Fibroblast of skin of right quadriceps (primary cell): Measurements from ENCODE around the gene NCAM1.
"Not testable (repeated sequence)": the region's sequence is repeated elsewhere in the genome, so short reads cannot be mapped to it uniquely, and the experiment has no call there.

Experiments
- DNase-seq: peaks from one replicate; pipeline ENCODE4 v3.0.0-alpha.2; 2013

Gene NCAM1

DNA sequence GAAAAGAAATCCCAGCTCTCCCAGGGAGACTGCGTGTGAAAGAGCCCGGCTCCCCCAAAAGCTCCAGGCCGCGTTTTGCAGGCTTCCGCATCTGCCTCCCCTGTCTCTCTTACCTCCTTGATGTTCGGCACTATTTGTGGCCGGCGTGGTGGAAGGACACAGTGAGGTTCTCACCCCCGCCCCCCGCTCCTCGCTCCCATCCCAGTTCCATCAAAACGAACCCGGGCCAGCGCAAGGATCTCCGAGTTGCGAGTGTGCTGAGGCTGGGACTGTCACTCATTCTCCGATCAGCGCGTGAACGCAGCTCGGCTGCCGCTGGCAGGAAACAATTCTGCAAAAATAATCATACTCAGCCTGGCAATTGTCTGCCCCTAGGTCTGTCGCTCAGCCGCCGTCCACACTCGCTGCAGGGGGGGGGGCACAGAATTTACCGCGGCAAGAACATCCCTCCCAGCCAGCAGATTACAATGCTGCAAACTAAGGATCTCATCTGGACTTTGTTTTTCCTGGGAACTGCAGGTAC, at the start of gene NCAM1:
Gene NCAM1, plus strand, starts transcription at position 275 of the 523 bp plus-strand sequence.
- peak; percentile 95 for DNase-seq

DNA sequence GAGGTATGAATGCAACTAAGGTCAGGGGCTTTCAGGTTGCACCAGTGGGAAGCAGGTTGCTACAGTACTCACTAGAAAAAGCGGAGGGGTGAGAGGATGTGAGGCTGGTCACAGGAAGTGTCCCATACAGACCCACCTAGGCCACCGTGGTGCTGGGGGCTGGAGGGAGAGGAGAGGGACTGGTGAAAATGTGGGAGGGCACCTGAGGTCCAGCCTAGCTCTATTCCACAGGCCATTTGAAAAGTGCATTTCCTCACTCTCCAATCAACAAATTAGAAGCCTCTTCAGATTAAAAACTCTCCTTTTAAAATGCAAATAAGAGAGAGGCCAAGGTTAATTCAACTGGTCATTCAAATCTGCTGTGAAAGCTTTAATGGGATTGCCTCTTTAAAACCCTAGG, 38.6 kb upstream of the NCAM1 start:
- no peak for DNase-seq

DNA sequence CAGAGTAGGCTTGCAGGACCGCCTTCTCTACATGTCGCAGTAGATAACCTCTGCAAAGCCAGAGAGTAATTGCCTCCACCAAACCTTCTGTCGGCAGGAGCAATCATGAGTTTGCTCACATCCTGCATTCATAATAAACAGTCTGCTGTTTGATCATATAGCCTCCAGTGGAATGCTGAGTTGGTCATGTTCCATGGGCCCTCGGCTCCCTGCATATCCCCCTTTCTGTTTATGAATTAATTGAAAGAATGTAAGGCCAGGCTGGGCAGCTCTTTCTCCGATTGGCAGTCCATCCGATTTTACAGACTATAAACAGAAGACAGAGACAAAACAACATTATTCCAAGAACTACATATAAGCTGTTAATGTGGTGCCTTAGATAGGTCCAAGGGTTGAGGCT, 36.4 kb upstream of the NCAM1 start:
- not testable (repeated sequence) for DNase-seq

DNA sequence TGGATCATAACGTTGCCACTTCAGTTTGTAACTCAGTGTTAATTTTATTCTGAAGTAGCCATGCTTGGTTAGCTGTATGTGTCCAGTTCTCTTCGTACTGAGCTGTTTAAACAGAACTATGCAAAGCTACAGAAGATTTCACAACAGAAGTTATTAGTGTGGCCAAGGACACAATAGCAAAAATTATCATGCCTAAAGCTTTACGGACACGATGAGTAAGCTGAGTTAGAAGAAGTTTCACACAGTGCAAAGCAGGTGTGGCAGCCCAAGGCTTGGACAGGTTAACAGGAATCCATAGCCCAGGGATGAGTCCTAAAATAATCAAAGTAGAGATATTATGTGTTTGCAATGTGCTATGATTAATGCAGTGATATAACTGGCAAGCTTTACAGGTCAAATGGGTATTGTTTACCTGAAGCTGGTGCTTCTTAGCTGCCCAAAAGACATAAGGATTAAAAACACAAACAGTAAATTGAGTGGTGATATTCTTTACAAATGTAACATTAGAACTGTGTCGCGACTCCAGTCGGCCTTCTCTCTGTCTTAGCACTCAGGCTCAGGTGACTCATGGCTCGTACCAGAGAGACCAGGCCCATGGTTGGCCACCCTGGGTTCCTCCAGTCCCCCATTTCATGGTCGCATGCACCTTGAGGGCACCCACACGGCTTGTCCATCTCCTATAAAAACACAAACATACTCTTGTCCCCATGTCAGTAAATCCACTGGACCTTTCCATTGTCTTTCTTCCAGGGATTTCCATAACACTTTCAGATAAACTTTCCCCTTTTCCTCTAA, 35.5 kb upstream of the NCAM1 start:
- DNase-seq = no peak

DNA sequence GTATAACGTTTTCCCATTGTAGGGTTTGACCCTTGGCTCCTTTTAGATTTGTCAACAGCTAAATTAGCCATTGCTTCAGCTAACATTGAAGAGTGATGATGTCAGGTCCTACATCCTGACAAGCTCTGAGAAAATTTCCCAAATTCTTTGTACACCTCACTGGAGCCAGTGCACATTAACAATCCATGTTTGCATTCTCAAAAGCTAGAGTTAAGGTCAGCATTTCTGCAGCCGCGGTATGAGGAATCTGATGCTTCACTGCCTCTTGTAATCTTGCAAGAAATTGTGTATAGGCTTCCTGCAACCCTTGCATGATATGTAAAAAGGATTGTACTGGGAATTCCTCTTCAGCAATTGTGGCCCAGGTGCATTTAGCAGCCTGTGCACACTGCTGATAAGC, 33.1 kb upstream of the NCAM1 start:
- no peak for DNase-seq

DNA sequence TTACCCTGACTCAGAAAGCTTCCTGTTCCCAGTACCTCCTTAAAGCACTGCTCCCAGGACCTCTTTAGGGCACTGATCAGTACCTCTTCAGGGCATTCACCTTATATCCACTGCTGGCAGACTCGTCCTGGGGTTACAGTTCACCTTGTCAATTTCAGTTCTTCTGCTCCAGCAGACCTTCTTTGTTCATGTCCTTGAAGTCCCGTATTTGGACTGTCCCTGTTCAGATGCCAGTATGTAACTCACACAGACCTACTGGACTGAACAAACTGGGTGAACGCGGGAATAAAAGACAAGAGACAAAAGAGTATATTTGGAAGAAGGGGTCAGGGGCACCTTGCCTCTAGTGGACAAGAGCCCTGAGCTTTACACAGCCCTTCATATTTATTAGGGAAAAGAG, 31.8 kb upstream of the NCAM1 start:
- no peak for DNase-seq

DNA sequence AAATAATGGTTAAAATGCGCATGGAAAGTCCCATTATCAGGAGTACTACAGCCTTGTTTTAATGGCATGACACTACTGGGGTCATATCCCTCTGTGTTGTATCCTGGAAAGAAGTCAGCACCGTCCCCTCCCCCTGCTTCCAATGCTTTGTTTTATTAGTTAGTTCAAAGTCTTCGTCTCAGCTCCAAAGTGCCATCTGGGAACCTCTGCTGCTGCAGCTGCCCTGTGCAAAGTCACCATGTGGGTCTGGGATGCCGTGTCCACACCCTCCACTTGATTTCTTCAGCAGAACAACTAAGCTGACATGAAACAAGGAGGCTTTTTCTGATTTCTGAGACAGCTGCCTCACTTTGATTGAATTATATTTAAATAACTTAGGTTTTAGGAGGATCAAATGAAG, 29.5 kb upstream of the NCAM1 start:
- no peak for DNase-seq

DNA sequence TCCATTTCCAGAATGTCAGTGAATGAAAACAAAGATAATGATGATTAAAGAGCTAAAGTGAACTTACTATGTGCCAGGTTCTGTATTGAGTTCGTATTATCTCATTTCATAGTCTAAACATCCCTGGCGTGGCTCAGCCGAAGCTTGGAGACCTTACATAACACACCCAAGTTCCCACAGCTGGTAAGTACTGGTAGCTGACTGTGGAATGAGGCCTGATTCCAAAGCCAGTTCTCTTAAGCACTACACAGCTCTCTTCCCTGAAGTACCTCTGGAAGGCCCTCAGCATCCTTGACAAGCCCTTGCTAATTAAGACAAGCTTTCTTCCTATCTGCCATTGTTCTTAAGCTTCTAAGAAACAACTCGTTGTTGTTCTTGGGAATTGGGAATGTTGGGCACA, 28.6 kb upstream of the NCAM1 start:
- DNase-seq = no peak

DNA sequence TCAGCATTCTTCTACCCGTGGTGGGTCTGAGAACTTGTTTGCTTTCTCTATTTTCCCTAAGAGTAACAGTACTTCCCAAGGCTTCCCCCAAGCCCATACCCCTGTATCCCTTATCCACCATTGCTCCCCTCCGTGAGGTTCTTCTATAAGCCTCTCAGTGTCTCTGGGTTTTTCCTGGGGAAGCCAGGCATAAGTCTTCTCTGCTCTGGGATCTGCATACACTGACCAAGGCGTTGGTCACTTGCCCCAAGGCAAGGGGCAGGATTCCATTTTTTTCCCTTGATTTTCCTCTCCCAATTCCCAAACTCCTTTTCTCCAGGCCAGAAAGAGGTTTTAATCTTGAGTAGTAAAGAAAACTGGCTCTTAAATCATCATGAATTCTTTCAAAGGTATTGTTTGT, 27.2 kb upstream of the NCAM1 start:
- DNase-seq = no peak

DNA sequence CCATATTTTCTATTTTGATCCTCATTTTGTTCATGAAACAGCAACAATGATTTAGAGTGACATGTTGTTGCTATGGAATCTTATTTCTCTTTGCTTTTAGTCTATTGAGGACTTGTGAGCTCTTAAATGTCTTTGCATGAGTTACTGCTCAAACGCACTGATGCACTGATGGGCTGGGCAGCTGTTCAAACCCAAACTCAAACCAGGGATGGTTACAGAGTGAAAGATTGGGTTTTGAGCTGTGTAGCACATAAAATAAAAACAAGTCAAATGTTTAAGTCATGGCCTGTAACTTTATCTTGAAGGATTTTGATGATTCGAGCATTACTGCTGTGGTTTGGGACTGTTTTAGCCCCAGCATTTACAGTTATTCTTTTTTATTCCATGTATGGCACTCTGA, 20.1 kb upstream of the NCAM1 start:
- no peak for DNase-seq

DNA sequence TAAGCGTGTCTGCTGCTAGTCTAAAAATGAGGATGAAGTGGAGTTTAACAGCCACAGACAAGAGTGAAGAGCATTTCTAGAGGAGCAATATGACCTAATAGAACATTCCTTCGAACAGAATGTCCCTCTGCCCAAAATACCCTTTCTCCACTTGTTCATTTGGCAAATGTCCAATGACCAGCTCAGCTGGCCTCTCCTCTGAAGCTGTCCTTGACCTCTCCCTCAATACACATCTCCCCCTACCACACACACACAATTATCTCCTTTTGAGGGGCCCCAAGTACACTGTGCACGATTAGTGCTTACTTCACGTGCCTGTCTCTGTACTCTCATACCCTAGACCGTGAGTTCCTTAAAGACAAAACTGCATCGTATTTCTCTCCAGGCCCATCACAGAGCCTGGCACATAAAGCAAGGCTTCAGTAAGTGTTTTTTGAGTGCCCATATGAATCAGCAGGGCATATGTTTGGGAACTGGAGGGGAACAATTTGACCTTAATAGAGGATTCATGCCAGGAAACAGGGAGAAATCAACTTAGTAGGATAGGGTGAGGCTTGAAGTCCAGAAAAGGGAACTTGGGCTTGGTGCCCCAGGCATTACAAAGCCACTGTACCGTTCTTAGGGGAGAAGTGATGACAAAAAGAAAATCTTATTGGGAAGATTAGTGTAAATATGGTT, 18.1 kb upstream of the NCAM1 start:
- no peak for DNase-seq

DNA sequence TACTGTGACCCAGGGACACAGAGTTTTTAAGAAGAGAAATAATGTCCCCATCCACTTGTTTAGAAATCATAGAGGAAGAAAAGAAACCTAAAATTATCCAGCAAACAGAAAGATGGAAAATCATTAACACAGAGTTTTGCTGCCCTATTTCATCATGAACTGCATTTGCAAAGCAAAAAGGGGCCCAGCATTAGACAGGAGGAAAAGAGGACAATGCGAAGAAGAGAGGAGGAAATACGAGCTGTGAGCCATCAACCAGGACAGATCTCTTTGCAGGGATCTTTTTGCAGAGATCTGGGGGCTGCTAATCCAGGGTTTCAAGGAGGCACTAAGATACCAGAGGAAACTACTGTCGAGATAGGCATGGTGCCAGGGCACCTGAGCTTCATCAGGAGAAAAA, 14.4 kb upstream of the NCAM1 start:
- DNase-seq = no peak

DNA sequence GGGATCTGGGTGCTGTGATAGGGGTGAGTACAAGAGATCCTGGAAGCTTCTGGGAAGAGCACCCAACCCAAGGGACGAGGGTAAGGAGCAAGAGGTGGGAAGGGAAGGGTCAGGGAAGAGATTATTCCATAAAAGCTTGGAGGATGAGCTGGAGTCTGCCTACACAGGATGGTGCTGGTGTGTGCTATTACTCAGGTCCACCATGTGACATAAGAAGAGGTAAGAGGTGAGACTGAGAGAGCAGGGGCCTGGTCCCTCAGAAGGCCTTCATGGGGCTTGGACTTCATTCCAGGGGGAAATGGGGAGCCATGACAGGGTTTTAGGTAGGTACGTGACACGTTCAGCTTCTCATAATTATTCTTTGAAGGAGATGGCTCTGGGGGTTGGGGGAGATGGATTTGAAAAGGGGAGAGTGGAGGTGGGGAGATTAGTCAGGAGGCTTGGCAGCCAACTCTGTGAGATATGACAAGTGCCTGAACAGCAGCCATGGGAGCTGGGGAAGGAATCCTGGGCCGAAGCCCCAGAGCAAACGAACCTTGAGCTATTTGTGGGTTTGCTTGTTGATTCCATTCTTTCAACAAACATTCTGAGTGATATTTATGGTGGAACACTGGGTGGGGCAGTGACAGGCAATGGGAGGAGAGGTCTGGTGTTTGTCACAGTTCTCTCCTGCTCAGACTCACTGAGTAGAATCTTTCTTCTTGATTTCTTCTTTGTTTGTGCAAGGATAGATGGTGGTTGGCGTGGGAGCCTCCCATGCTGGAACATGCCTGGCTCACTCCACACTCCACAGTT, 11.2 kb upstream of the NCAM1 start:
- DNase-seq = no peak

DNA sequence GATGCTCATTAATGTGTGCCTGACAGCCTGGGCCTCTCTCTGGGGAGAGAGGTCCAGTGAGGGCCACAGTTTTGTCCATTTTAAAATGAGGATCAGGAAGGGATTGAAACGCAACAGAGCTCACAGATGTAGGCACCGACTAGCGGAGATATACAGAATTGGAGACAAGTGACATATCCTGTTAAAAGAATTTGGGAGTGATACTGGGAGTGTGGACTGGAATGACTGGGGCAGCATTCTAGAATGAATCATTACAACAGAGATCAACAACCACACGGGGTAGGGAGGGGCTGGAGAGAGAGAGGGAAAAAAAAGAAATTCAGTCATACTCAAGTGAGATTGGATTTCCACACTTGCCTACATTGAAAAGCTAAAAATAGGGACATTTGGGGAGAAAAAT, 2.5 kb upstream of the NCAM1 start:
- peak; percentile 69 for DNase-seq

DNA sequence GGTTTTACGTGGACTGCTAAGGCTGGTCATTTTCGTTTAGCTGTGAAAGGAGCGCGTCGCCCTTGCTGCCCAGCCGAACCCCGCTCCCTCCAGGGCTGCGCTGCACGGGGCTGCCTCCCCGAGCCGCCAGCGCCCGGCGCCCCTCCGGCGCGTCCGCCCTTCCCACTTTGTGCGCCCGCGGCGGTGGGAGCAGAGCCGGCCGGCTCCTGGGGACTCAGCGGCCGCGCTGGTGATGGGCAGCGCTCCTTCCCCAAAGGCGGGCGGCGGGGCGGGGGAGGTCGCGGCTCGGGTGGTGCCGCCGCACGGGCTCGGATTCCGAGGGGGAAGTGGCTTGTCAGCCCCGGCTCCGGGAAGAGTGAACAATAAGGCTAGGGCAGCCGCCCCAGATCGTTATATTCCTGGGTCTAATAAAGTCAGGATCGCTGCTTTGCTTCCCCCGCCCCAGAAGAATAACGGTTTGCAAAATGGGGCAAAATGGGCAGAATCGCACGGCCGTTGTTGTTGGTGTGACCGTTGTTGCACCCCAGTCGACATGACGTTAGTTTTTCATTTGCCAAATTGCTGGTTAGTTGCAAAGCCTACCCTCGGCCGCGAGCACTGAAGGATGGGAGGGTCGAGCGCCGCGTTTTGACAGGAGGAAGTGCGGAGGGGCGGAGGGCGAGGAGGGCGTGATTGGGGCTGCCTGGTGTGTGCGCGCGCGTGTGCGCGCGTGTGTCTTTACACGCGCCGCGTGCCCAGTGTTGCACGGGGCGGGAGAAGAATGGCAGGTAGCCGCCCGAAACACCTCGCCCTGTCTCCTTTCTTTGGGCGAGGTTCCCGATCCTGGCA, 745 bp downstream of the NCAM1 start:
- DNase-seq = no peak

DNA sequence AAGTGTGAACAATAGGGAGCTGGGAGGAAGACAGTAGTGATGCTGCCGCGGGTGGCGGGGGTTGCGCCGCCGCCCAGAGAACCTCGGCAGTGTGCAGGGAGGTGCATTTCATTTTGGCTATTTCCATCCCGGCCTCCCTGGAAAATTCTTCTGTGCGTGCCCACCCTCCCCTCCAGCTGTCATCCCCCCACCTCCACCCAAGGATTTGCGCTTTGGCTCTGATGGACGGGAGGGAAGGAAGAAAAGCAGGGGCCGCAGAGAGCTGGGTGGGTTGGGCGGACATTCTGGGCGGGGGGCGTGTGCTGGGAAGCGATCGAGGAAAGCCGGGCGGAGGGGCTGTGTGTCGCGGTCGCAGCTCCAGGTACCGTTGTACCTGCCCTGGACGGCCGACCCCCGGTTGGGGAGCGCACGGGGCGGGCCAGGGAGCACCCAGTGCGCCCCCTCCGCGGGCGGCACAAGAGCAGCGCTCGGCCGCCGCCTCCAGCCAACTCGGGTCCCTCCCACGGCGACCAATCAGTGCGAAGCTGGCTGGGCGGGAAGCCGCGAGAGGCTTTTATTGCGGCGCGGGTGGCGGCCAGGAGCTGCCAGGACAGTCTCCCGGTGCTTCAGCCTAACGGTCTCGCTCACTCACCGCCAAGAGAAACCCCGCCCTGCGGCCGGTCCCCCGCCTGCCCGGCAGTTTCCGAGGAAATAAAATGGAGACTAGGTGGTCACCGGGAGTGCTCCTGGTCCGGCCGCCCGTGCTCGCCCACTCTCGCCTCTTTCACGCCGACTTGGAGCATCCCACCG, 1.6 kb downstream of the NCAM1 start:
- DNase-seq = peak; percentile 61

DNA sequence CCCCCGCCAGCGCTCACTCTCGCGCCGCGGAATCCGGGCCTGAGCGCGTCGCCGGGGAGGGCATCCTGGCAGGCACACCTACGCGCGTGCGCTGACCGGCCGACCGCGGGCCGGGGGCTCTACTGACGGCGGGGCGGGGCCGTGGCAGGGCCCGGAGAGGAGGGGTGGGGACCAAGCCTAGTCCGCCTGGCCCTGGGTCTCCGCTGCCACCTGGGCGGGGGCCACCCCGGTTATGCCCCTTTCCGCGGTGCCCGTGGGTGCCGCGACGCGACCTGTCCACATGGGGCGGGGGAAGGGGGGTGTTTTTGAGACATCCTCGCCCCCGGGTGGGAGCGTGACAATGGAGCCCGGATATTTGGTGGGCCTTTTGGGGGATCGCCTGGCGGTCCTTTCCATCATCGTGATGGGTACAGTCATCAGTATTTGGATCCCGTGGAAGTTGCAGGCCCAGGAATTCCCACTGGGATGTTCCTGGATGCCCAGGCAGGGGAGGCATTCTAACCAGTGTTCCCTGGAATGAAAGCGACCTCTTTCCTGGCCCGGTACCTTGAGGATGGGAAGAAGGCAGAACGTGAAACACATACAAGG, 2.2 kb downstream of the NCAM1 start:
- no peak for DNase-seq

DNA sequence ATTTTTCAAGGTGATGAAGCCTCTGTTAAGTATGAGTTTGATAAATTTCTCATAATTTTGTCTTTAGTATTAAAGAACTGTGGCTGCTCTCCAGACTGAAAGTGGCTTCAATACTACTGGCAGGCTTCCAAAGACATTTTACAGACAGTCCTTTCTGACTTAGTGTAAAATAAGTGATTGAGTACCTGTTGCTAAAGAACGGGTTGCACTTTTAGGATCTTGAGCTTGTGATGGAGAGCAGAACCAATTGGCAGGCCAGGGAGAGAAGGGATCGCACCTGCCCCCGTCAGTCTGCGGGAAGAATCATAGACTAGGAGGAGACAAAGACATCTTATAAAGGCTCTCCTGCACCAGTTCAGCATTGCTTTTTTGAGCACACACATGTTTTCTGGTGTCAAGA, 4.4 kb downstream of the NCAM1 start:
- no peak for DNase-seq

DNA sequence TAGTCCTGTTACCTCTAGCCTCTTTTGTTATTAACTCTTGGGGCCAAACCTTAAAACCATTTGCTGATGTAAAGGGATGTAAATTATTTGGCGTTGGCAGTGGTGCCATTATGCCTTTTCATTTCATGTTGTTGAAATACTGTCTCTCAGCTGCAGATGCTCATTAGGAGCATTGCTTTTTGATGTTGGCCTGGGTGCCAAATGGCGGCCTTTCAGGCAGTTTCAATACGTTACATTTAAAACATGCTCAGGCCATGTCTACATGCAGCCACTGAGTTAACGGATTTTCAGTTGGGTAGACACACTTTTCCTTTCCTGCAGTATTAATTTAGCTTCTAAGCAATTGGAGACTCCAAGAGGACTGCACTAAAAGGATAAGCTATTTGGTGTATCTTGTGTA, 5.3 kb downstream of the NCAM1 start:
- no peak for DNase-seq

DNA sequence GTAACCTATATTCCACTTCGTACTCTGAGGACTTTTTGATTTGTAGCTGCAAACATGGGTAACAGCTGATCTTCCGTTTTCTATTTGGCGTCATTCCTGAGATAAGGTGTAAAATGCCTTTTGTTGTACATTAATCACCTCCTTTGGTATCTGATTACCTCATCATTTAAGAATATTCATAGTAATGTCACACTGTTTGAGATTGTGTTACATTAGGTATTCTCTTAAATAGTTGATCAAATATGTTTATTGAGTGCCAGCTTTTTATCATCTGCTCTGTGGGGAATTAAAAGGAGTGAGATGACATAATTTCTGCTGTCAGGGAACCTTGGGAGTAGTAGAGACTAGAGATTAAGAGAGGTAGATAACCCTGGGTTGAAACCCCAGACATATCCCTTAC, 5.9 kb downstream of the NCAM1 start:
- no peak for DNase-seq

DNA sequence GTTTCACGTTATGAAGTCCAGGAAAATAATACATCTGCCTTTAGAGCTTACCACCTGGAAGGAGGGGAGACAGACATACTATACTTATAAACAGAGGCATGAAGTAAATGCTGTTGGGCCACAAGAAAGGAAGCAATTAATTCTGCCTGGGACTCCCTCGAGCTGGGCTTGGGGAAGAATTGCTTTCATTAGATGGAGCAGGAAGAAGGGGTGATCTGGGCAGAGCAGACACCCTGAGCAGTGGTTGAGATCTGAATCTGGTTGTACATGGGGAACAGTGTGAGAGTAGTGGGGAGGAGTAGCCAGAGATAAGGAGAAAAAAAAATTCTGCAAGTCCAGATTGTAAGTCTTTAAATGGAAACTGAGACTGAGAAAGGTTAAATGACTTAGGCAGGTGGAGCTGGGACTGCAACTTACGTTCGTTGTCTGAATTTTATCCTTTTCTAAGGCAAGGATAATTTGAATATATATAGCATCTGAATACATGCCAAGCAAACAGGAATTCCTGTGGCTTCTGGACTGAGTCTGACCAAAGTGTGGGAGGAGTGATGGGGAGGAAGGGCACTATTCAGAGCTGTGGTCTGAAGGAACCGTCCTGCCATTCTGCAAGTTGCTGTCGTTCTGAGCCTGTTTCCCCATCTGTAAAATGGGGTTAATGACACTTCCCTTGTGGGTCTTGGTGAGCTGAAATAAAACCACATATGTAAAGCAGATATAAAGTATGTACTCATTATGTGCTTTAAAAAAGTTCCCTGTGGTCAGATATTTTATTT, 7.9 kb downstream of the NCAM1 start:
- DNase-seq = peak; percentile 79
